GM15510 (cell line): Measurements from ENCODE around the gene ACTN1.

ENCODE experiments used
- POLR2A ChIP-seq: IDR thresholded peaks from 3 replicates; pipeline ENCODE4 v1.6.1; 2011; ENCODE audit warnings: borderline replicate concordance; ENCODE audit not compliant: insufficient read length; ENCODE audit errors: extremely low read depth

The ACTN1 gene

DNA sequence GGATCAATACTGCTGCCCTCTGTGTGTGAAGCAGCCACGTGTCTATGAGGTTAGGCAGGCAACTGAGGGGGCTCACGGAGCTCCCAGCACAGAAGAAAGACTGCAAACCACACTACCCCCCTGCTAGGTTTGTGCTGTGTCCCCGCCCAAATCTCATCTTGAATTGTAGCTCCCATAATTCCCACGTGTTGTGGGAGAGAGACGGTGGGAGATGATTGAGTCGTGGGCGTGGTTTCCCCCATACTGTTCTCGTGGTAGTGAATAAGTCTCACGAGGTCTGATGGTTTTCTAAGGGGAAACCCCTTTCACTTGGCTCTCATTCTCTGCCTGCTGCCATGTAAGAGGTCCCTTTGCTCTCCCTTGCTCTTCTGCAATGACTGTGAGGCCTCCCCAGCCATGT lies 68.6 kb downstream of the ACTN1 start:
- no peak for TF ChIP-seq POLR2A

- TF ChIP-seq POLR2A, result no peak
Observed at GRCh38 chr14:68908803-68909202, 70.3 kb downstream of the ACTN1 start.

DNA sequence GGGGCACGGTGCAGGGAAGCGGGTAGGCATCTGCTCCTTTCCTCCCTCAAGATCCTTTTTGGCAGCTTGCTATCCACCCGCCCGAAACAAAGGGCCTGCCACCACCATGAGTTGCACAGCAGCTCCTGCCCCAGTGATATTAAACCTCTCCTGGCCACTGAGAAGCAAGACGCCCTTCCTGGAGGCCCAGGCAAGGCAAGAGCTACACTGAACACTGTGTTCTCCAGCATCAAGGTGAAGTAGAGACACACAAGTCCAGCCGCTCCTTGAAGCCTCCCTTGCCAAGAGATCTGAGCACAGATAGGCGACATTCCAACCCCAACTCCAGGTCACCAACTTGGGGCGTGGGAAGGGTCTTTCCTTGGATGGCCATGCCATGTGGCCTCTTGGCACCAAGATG lies 70.9 kb downstream of the ACTN1 start:
- no peak for TF ChIP-seq POLR2A

GRCh38 chr14:68906439-68906838 lies 72.7 kb downstream of the ACTN1 start:
- TF ChIP-seq POLR2A, result no peak

DNA sequence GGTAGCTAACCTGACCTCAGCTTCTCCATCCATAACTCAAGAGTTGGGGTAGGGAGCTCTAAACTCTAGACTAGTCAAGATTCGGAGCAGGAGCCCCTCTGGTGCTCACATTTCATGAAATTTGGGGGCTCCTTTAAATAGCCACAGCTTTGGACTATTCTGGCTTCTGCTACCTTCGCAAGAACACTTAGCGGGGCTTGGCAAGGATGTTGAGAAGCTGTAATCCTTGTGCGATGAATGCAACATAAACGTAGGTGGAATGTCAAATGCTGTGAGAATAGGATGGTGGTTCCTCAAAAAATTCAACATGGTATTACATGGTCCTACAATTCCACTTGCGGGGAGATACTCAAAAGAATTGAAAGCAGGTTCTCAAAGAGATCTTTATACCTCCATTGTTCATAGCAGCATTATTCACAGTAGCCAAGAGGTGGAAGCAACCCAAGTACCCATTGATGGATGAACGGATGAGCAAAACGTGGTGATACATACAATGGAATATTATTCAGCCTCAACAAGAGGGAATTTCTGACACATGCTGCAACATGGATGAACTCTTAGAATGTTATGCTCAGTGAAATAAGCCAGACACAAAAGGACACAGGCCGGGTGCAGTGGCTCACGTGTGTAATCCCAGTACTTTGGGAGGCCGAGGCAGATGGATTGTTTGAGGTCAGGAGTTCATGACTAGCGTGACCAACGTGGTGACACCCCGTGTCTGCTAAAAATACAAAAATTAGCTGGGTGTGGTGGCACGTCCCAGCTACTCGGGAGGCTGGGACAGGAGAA lies 73.8 kb downstream of the ACTN1 start:
- no peak for TF ChIP-seq POLR2A

GRCh38 chr14:68902357-68902756 lies 76.7 kb downstream of the ACTN1 start:
- TF ChIP-seq POLR2A, result no peak

GRCh38 chr14:68899033-68899603 lies 80.0 kb downstream of the ACTN1 start:
- no peak for TF ChIP-seq POLR2A

DNA sequence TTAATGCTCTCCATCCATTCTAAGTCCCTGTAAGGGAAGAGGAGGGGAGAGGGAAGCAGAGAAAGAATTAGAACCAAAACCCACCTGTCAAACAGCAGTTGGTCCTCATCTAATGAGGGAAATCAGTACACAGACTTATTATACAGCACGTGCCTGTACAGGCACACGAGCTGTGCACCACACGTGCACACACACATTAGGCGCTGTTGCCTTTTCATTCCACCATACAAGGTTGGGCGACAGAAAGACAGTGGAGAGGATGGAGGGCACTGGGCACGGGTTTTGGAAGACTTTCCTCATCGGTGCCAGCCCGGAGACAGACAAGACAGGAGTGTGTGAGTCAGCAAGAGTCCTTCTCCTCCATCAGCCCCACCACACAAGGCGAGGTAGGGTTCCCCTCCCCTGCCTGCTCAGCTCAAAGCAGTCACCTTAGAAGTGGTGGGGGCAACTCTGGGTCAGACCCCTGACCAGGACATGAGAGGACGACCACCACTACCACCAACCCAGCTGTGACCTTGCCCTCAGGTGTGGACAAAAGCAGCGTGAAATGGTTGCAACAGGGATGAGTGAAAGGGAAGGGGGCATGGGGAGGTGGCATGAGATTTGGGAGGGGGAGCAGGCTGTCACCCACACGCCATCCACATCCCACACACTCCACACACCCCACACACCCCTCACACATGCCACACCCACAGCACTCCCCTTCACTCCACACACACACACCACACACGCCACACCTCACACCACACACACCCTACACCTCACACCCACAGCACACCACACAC lies 80.7 kb downstream of the ACTN1 start:
- TF ChIP-seq POLR2A, result no peak

DNA sequence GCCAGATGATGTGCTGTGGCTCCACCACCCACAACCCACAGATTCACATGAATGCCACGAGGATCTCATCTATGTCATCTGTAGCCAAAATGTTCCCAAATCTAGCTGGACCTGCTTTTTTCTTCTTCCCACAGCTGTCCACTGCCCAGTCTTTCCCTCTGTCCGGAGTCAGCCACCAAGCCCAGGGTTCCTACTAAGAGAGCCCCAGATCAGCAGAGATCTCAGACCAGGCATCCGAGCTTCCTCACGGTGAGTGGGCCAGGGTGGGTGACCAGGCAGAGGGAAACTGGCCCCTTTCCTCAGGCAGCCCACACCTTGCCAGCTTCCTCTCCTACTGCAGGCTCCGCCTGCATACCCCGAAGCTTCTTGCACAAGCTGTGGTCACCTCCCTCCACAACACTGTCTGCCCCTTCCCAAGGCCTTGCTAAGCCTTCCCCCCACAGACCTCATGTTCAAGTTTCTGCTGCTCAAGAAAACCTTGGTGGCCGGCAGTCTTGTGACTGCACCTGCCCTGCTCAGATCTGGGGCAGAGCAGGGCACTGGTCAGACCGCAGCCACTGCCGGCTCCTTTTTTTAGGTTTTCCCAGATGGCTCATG lies 81.4 kb downstream of the ACTN1 start:
- no peak for TF ChIP-seq POLR2A

DNA sequence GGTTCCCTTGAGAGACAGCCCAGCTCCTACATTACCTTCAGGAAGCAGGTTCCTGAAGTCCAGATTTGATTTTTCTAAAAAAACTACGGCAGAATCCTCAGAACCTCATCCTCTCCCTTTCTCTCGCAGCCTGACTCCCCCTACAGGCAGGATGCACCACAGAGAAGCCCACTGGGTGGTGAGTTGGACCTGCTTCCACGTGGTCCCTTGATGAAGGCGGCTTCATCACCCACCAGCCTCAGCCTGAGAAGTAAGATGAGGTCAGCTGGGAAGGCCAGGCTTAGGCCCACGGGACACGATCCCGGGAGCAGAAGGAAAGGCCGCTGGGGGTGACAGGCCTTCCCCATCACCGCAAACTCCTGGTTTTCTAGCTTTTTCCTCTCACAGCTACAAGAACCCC lies 83.0 kb downstream of the ACTN1 start:
- no peak for TF ChIP-seq POLR2A

DNA sequence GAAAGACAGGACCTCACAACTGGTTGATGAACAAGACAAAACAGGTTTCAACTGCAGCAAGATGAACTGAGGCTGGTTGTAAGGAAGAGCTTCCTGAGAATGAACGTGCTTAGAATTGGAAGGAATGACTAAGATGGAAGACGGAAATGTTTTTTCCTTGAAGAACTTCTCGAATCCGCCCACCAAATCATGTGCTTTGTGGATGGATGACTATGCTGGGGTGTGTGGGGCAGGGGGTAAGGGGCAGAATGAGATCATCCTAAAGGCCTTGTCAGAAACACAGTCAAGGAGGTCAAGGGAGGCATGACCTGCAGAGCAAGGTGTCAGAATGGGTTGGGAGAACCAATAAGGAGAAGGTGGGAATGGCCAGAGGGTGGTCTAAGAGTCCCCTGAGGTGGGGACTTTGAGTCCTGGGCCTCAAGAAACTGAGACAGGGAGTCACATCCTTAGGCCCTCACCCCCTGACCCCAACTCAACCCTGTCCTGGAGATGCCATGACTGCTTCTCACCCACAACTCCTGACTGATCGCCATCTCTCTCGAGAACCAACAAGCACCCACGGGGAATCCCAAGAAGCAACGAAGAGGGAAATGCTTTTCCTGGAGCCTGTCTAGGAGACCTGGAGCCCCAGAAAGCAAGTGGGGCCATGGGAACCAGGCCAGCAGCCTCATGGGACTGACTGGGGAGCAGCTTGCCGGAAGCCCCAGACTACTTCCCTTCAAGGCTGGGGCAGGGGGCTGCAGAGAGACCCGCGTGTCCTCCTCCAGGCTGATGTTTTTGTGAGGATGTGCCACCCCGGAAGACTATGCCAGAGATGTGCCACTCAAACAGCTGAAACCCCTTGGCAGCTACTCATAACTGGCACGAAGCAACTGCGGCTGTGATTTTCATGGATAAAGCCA lies 84.0 kb downstream of the ACTN1 start:
- TF ChIP-seq POLR2A, result no peak

DNA sequence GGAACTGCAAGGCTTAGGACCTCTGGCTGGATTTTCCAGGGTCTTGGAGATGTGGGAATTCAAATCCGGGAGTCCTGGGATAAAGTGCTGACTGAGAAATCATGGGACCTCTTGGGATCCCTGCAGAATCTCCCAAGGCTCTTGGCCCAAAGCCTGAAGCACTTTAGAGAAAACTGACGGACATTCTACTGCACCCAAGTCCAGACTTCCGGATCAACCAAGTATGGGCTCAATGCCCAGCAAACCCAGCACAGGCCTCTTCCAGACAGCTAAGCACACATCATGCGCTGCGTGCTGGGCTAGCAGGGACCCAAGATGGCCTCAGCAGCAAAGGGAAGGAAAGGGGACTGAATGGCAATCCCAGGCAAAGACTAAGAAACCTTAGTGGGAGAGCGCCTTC lies 85.0 kb downstream of the ACTN1 start:
- no peak for TF ChIP-seq POLR2A

GRCh38 chr14:68893566-68893965 lies 85.5 kb downstream of the ACTN1 start:
- no peak for TF ChIP-seq POLR2A

- no peak for TF ChIP-seq POLR2A
Observed at GRCh38 chr14:68892961-68893360, 86.1 kb downstream of the ACTN1 start.

GRCh38 chr14:68891851-68892660 lies 87.0 kb downstream of the ACTN1 start:
- no peak for TF ChIP-seq POLR2A
